Pulmonary artery endothelial cell (primary cell): ENCODE measurements around the gene PARP3. TPM values are rescaled to one million over a fixed set of nuclear protein-coding genes. Genes with fewer than 3 reads are reported as not detected.
"Not testable (repeated sequence)": the region's sequence is repeated elsewhere in the genome, so short reads cannot be mapped to it uniquely, and the experiment has no call there.

Experiments used
- DNase-seq: peaks from one replicate; pipeline ENCODE4 v3.0.0-alpha.2; 2011; ENCODE audit warnings: low read depth, low spot score
- total RNA-seq: library from RNA; depleted of rRNA; stranded (reverse); fragments of >200 nt; gene quantifications from 2 replicates; pipeline ENCODE4 v1.2.3, GENCODE V29; 2014

The PARP3 gene
- total RNA-seq, 1 donor from 2014 or later = 11.7 TPM

- no peak for DNase-seq
Measured at GRCh38 chr3:51985063-51985462, 42.9 kb downstream of the PARP3 start.

- no peak for DNase-seq
Measured at GRCh38 chr3:51986010-51986947, 44.1 kb downstream of the PARP3 start.

- DNase-seq = no peak
Measured at GRCh38 chr3:51987568-51987967, 45.4 kb downstream of the PARP3 start.

GRCh38 chr3:51988286-51989146 is 46.4 kb downstream of the PARP3 start:
- no peak for DNase-seq

- DNase-seq = not testable (repeated sequence)
Measured at GRCh38 chr3:51990501-51990971, 48.4 kb downstream of the PARP3 start.

GRCh38 chr3:51992017-51992682 is 50.0 kb downstream of the PARP3 start:
- DNase-seq = no peak

GRCh38 chr3:51993657-51994056 is 51.5 kb downstream of the PARP3 start:
- not testable (repeated sequence) for DNase-seq

DNA sequence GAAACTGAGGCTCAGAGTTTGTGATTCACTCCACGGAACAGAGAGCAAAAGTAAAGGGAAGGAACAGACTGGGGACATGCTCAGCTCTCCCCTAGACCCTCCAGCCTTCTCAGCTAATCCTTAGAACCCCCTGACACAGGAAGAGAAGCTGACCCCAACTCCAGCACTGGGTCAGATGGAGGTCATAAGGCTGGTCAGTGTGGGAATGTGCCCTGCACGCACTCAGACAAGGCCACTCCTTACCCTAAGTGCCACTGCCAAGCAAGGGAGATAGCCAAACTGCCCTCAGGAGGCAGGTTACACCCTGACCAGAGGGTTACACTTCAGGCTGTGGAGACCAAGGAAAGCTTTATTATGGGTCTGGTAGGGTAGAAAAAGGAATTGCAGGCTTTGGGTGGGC is 52.4 kb downstream of the PARP3 start:
- DNase-seq = no peak

DNA sequence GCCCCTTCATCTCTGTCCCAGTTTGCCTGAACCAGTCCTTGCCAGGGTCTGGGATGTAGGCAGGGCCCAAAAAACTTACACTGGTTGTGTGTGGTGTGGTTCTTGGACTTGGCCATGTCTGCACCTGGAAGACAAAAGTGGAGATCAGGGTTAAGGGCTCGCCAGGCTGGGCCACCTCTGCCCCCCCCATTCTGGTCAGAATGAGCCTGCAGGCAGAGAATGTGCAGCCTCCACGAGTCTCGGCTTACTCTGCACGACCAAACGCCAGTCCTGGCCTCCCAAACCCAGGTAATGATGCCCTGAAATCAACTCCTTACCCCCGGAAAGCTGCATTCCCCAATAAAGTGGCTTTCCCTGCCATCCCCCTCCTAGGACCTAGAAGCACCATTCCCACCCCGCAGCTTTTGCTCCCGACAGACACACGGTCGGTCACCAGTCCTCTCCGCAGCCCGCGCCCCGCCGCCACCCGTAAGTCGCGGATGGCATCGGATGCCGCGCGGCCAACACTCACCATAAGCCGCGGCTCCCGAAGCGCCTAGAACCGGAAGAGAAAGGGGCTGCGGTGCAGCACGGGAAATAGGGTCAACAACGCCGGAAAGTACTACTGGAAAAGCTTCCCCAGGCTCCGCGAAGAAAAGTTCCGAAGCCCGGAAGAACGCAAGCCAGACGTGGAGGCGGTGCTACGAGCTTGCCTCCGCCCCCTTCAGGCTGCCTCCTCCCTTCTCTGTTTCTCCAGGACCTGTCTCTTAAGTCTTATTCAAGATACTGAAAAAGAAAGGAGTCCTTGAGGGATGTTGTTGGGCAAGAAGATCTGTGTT is 53.4 kb downstream of the PARP3 start, which contains the start of gene RPL29:
RPL29 (minus strand) TSS at position 550 of the 818 bp plus-strand sequence; CDS start at position 116, 434 bp downstream.
- DNase-seq = peak; percentile 88

- DNase-seq = no peak
Measured at GRCh38 chr3:51997172-51997571, 55.0 kb downstream of the PARP3 start.

DNA sequence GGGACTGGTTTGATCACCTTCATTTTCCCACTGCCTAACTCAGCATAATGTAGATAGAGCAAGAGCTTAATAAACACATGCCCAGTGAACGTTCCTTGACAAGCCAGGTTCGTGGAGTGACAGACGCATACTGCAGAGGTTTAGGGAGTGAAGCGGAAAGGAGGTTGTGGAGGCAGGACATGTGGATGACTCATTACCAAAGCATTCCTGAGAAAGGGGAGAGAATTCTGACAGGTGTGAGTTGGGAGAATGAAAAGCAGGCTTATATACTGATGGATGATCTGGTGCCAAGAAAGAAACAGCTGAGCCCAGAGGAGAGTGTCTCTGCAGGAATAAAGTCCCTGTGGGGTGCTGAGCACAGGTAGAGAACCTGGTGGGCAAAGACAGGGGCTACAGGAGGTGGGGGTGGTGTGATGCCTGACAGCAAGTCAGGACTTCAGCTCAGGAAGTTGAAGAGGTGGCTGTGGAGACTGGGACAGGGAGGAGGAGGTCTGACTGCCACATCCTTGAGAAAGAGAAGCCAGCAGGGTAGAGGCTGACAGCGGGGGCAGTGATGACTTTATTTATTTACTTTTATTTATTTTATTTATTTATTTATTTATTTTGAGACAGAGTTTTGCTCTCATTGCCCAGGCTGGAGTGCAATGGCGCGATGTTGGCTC is 55.9 kb downstream of the PARP3 start:
- no peak for DNase-seq

Other genes with a start within 250 kb of the PARP3 start
- 0.18 TPM in 1 of 2 replicates, not detected in the other for gene GRM2, start 235.3 kb upstream of the PARP3 start, total RNA-seq
- gene IQCF6, start 163.1 kb upstream of the PARP3 start, total RNA-seq = not detected in 2 replicates
- gene IQCF2, start 80.7 kb upstream of the PARP3 start, total RNA-seq = not detected in 2 replicates
- gene IQCF5, start 66.8 kb upstream of the PARP3 start, total RNA-seq = not detected in 2 replicates
- gene IQCF1, start 39.0 kb upstream of the PARP3 start, total RNA-seq = 0.13 TPM in 1 of 2 replicates, not detected in the other
- gene RRP9, start 459 bp upstream of the PARP3 start, total RNA-seq = 33.2 and 50.7 TPM in 2 replicates
- gene GPR62, start 13.0 kb downstream of the PARP3 start, total RNA-seq = 0.07 TPM in 2 replicates
- gene PCBP4, start 25.1 kb downstream of the PARP3 start, total RNA-seq = 31.1 and 32.2 TPM in 2 replicates
- 12.1 and 17.8 TPM in 2 replicates for gene ABHD14B, start 31.7 kb downstream of the PARP3 start, total RNA-seq
- gene ABHD14A, start 32.7 kb downstream of the PARP3 start, total RNA-seq = 5.0 and 6.7 TPM in 2 replicates
- 14.6 and 23.7 TPM in 2 replicates for gene ACY1, start 41.2 kb downstream of the PARP3 start, total RNA-seq
- gene RPL29, start 53.5 kb downstream of the PARP3 start, total RNA-seq = 990 and 1,401 TPM in 2 replicates
- 10.7 and 14.4 TPM in 2 replicates for gene DUSP7, start 114.2 kb downstream of the PARP3 start, total RNA-seq
- 14.9 and 21.2 TPM in 2 replicates for gene POC1A, start 212.1 kb downstream of the PARP3 start, total RNA-seq